AG04449 (cell line): ENCODE results near the gene ALOX15B.

ENCODE experiments used
- CTCF ChIA-PET: fragments of 350-600 bp; formaldehyde crosslinking; extraction: SDS; loops from one replicate; lab custom pipeline; 2021; ENCODE audit warnings: antibody characterized with exemption; lab: Yijun Ruan, JAX
- POLR2A ChIA-PET: fragments of 400-600, 350-600 bp; formaldehyde crosslinking; extraction: SDS; loops from one replicate; lab custom pipeline; 2020; ENCODE audit warnings: antibody characterized with exemption, inconsistent platforms; lab: Yijun Ruan, JAX
- DNase-seq: peaks from one replicate; pipeline ENCODE4 v3.0.0-alpha.2; 2010; ENCODE audit warnings: low read depth, low spot score
- H3K4me3 ChIP-seq: 2 replicates; pipeline ENCODE4 v1.5.1; 2011; ENCODE audit warnings: low read depth, mild to moderate bottlenecking, control low read depth, low read length
- TF ChIP-seq, protein P1 (sequence below): IDR thresholded peaks from one replicate; pipeline ENCODE4 v1.5.1; 2011; ENCODE audit warnings: mild to moderate bottlenecking, moderate library complexity, low read length, control low read depth, inconsistent platforms; ENCODE audit not compliant: insufficient read depth; ENCODE audit errors: missing control alignments

Gene ALOX15B

DNA sequence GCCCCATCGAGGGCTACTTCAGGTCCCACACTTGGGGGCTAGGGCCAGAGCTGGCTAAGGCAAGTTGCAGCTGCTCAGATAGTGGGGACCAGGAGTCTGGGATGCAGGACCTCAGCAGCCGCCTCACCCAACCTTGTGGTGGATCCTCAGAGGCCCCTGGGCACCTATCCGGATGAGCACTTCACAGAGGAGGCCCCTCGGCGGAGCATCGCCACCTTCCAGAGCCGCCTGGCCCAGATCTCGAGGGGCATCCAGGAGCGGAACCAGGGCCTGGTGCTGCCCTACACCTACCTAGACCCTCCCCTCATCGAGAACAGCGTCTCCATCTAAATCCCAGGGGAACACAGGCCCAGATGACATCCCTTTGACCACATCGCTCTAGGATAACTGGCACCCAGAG, 9.4 kb downstream of the ALOX15B start:
- POLR2A ChIA-PET = no interaction called here
- CTCF ChIA-PET = interaction anchor here (1.0 to 13.7 kb wide), 5 partner anchors 11 to 135 kb away, joined by 3 to 155 read pairs (median 11); no protein-coding TSS in a partner anchor

DNA sequence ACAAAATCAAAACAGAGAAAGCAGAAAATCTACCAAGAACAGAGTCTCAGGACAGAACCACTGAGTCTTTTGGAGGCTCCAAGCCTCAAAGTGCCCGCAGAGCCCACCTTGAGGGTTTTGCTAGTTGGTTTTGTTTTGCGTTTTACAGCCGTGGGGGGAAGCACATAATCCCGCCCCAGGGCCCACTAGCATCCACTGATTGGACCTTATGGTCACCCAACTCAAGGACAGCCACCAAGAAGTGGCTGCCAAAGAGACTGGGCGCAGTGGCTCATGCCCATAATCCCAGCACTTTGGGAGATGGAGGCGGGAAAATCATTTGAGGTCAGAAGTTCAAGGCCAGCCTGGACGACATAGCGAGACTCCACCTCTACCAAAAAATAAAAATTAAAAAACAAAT, 9.9 kb downstream of the ALOX15B start:
- ChIA-PET POLR2A (no interaction called here), CTCF (interaction anchor here (1.1 to 13.7 kb wide), 5 partner anchors 10 to 136 kb away, joined by 4 to 155 read pairs (median 11); no protein-coding TSS in a partner anchor)

More for the DNA sequence above, 9.4 kb downstream of the ALOX15B start:
- no peak for DNase-seq
- TF ChIP-seq, protein P1, sequence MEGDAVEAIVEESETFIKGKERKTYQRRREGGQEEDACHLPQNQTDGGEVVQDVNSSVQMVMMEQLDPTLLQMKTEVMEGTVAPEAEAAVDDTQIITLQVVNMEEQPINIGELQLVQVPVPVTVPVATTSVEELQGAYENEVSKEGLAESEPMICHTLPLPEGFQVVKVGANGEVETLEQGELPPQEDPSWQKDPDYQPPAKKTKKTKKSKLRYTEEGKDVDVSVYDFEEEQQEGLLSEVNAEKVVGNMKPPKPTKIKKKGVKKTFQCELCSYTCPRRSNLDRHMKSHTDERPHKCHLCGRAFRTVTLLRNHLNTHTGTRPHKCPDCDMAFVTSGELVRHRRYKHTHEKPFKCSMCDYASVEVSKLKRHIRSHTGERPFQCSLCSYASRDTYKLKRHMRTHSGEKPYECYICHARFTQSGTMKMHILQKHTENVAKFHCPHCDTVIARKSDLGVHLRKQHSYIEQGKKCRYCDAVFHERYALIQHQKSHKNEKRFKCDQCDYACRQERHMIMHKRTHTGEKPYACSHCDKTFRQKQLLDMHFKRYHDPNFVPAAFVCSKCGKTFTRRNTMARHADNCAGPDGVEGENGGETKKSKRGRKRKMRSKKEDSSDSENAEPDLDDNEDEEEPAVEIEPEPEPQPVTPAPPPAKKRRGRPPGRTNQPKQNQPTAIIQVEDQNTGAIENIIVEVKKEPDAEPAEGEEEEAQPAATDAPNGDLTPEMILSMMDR = no peak
- H3K4me3 ChIP-seq = no peak overlapping the region

DNA sequence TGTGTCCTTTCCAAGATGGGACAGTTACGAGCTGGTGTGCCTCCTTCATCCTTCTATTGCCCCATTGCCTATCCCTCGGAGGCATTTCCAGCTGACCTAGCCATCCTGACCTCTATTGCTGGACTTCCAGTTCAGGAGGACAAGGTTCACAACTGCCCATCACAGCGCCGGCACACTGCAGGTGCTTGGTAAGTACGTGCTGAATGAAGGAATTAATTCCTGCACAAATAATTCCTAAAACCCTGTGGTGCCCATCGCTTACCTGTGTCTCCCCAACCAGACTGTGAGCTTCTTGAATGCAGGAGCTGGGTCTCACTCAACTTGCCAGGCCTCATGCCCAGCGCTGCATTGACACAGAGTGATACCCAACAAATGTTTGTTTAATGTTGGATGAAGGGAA, 13.0 kb downstream of the ALOX15B start:
- POLR2A ChIA-PET = no interaction called here
- no peak for DNase-seq
- no peak overlapping the region for H3K4me3 ChIP-seq
- CTCF ChIA-PET = interaction anchor here (0.7 to 1.5 kb wide), 2 partner anchors 9 to 10 kb away, joined by 3 to 5 read pairs; no protein-coding TSS in a partner anchor
- TF ChIP-seq, protein P1 = no peak

More for the DNA sequence above, 9.9 kb downstream of the ALOX15B start:
- no peak overlapping the region for H3K4me3 ChIP-seq
- DNase-seq = no peak
- TF ChIP-seq, protein P1 = no peak

DNA sequence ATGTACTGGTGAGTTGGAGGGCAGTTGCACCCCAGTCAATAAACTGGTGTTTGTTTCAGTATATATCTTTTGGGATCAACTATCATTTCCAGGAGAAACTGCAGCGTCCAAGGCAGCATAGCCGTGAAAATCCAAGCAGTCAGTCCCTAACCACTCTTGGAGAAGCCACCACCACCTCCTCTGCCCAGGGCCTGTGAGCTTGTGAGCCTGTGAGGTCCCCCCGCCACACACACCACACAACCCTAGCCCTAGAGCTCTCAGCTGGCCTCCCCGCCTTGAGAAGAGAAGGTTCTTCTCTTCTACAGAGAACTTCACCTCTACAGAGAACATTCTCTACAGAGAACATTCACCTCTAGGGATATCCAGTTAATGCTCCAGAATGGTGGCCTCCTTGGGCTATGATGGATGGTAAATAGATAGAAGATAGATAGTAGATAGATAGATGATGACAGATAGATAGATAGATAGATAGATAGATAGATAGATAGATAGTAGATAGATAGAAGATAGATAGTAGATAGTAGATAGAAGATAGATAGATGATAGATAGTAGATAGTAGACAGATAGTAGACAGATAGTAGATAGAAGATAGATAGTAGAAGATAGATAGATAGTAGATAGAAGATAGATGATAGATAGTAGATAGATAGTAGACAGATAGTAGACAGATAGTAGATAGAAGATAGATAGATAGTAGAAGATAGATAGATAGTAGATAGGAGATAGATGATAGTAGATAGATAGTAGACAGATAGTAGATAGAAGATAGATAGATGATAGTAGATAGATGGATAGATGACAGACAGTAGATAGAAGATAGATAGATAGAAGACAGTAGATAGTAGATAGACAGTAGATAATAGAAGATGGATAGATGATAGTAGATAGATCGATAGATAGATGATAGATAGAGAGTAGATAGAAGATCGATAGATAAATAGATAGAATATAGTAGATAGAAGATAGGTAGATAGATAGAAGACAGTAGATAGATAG, 13.7 kb downstream of the ALOX15B start:
- no peak for DNase-seq
- POLR2A ChIA-PET = no interaction called here
- TF ChIP-seq, protein P1 = no peak
- CTCF ChIA-PET = interaction anchor here (0.7 to 1.5 kb wide), 2 partner anchors 8 to 11 kb away, joined by 3 to 5 read pairs; no protein-coding TSS in a partner anchor
- H3K4me3 ChIP-seq = no peak overlapping the region

DNA sequence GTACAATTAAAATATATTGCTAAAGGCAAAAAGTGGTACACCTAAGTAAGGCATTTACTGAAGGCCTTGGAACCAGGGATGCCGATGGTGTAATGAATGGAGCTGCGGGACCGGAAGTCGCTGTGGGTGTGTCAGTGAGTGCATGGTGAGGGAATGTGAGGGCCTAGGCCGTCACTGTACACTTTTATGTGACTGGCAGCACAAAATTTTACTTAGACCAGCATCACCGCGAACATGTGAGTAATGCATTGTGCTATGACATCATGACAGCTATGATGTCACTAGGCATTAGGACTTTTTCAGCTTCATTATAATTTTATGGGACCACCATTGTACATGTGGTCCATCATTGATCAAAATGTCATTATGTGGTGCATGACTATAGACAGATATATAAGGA, 14.7 kb downstream of the ALOX15B start:
- DNase-seq = no peak
- CTCF ChIA-PET = interaction anchor here (0.6 to 2.1 kb wide), 2 partner anchors 64 to 531 kb away, joined by 4 to 10 read pairs; no protein-coding TSS in a partner anchor
- no peak overlapping the region for H3K4me3 ChIP-seq
- TF ChIP-seq, protein P1 = no peak
- POLR2A ChIA-PET = no interaction called here

DNA sequence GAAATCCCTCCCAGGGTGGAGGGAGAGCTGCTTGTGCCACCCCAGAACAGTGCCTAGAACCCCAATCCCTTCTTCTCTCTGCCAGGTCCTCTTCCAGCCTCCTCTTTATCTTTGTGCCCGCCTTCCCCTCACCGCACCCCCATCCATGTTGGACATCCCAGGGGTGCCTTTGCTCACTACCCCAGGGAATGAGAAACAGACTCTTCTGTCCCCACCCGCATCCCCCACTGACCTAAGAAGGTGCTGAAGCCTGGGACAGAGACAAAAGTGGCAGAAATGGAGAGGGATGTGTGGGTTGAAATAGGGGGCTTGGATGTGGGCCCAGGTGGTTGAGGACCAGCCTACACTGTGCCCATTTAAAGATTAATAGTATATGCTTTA, 17.0 kb downstream of the ALOX15B start:
- H3K4me3 ChIP-seq = no peak overlapping the region
- DNase-seq = no peak
- POLR2A ChIA-PET = interaction anchor here (0.8 kb wide), 1 partner anchor 117 kb away, joined by 3 read pairs; no protein-coding TSS in a partner anchor
- TF ChIP-seq, protein P1 = no peak
- CTCF ChIA-PET = interaction anchor here (1.0 to 12.4 kb wide), 15 partner anchors 10 to 245 kb away, joined by 3 to 233 read pairs (median 25); partner anchors contain the start of genes ALOX12B, ALOX15B, ALOXE3 and GUCY2D
